ENCODE results near the gene SUMO4.
A peak's percentile ranks its signal among the peaks of the same experiment; 100 is the strongest.

SUMO4 gene

GRCh38 chr6:149393002-149393679 is 6.9 kb upstream of the SUMO4 start:
- CTCF ChIA-PET = no interaction called here
- no peak for TF ChIP-seq BHLHE40 (IDR thresholded peaks at IDR 0.05; ENCODE audit: borderline replicate concordance)
- TF ChIP-seq CTBP1 (IDR thresholded peaks at IDR 0.05; ENCODE audit: borderline replicate concordance) = no peak
- TF ChIP-seq FOXM1 (IDR thresholded peaks at IDR 0.05; ENCODE audit: borderline replicate concordance) = no peak
- no peak for TF ChIP-seq SUZ12 (IDR thresholded peaks at IDR 0.05)
- no peak for TF ChIP-seq SP1 (IDR thresholded peaks at IDR 0.05)
- TF ChIP-seq ZNF384 (IDR thresholded peaks at IDR 0.05) = no peak
- TF ChIP-seq LEF1 (IDR thresholded peaks at IDR 0.05; ENCODE audit: borderline replicate concordance) = no peak
- no peak for TF ChIP-seq FOXK2 (IDR thresholded peaks at IDR 0.05)
- TF ChIP-seq L3MBTL2 (conservative IDR thresholded peaks at IDR 0.05) = no peak
- no peak for TF ChIP-seq PKNOX1 (IDR thresholded peaks at IDR 0.05)
- TF ChIP-seq NFRKB (IDR thresholded peaks at IDR 0.05) = no peak
- no peak for TF ChIP-seq ARNT (IDR thresholded peaks at IDR 0.05)
- no peak for TF ChIP-seq TARDBP (IDR thresholded peaks at IDR 0.05)
- no peak for TF ChIP-seq HDGF (IDR thresholded peaks at IDR 0.05; ENCODE audit: borderline replicate concordance)
- TF ChIP-seq ELF4 (IDR thresholded peaks at IDR 0.05) = no peak
- no peak for TF ChIP-seq FOXA1 (IDR thresholded peaks at IDR 0.05)
- no peak for DNase-seq (ENCODE audit: extremely low spot score)
- POLR2A ChIA-PET = no interaction called here

- DNase-seq (ENCODE audit: extremely low spot score) = no peak
- TF ChIP-seq FOXA1 (IDR thresholded peaks at IDR 0.05) (no peak), ARNT (IDR thresholded peaks at IDR 0.05) (no peak), NFRKB (IDR thresholded peaks at IDR 0.05) (no peak), BHLHE40 (IDR thresholded peaks at IDR 0.05; ENCODE audit: borderline replicate concordance) (no peak), HDGF (IDR thresholded peaks at IDR 0.05; ENCODE audit: borderline replicate concordance) (no peak)
- ChIA-PET POLR2A (no interaction called here), CTCF (no interaction called here)
Measured at GRCh38 chr6:149395185-149395584, 4.9 kb upstream of the SUMO4 start.

- CTCF ChIA-PET = interaction anchor here (0.6 kb wide), 1 partner anchor 74 kb away, joined by 3 read pairs; no protein-coding TSS in a partner anchor
- POLR2A ChIA-PET = no interaction called here
- TF ChIP-seq SP1 (IDR thresholded peaks at IDR 0.05) = no peak
- no peak for TF ChIP-seq LEF1 (IDR thresholded peaks at IDR 0.05; ENCODE audit: borderline replicate concordance)
- no peak for TF ChIP-seq ARNT (IDR thresholded peaks at IDR 0.05)
- no peak for TF ChIP-seq CTBP1 (IDR thresholded peaks at IDR 0.05; ENCODE audit: borderline replicate concordance)
- DNase-seq (ENCODE audit: extremely low spot score) = no peak
Measured at GRCh38 chr6:149397384-149397783, 2.7 kb upstream of the SUMO4 start.

GRCh38 chr6:149403534-149403933 is 3.5 kb downstream of the SUMO4 start:
- DNase-seq (ENCODE audit: extremely low spot score) = no peak
- ChIA-PET CTCF (no interaction called here), POLR2A (no interaction called here)
- no peak for TF ChIP-seq FOXA1 (IDR thresholded peaks at IDR 0.05)
- TF ChIP-seq SP1 (IDR thresholded peaks at IDR 0.05) = no peak
- TF ChIP-seq ARNT (IDR thresholded peaks at IDR 0.05) = no peak
- no peak for TF ChIP-seq CTBP1 (IDR thresholded peaks at IDR 0.05; ENCODE audit: borderline replicate concordance)
- no peak for TF ChIP-seq LEF1 (IDR thresholded peaks at IDR 0.05; ENCODE audit: borderline replicate concordance)
- no peak for TF ChIP-seq NFRKB (IDR thresholded peaks at IDR 0.05)
- TF ChIP-seq L3MBTL2 (conservative IDR thresholded peaks at IDR 0.05) = no peak
- TF ChIP-seq BHLHE40 (IDR thresholded peaks at IDR 0.05; ENCODE audit: borderline replicate concordance) = no peak
- TF ChIP-seq ELF4 (IDR thresholded peaks at IDR 0.05) = no peak
- TF ChIP-seq FOXK2 (IDR thresholded peaks at IDR 0.05) = no peak
- TF ChIP-seq SUZ12 (IDR thresholded peaks at IDR 0.05) = no peak
- no peak for TF ChIP-seq PKNOX1 (IDR thresholded peaks at IDR 0.05)
- TF ChIP-seq TARDBP (IDR thresholded peaks at IDR 0.05) = no peak
- TF ChIP-seq HDGF (IDR thresholded peaks at IDR 0.05; ENCODE audit: borderline replicate concordance) = no peak
- TF ChIP-seq FOXM1 (IDR thresholded peaks at IDR 0.05; ENCODE audit: borderline replicate concordance) = no peak
- no peak for TF ChIP-seq ZNF384 (IDR thresholded peaks at IDR 0.05)

GRCh38 chr6:149405823-149406765 is 6.0 kb downstream of the SUMO4 start:
- CTCF ChIA-PET = no interaction called here
- DNase-seq (ENCODE audit: extremely low spot score) = no peak
- POLR2A ChIA-PET = no interaction called here
- TF ChIP-seq L3MBTL2 (conservative IDR thresholded peaks at IDR 0.05) (no peak; the same call in 1 of the 2 replicates), NFRKB (IDR thresholded peaks at IDR 0.05) (no peak), ZNF384 (IDR thresholded peaks at IDR 0.05) (peak; percentile 42; the same call in 1 of the 2 replicates), PKNOX1 (IDR thresholded peaks at IDR 0.05) (peak; percentile 36; the same call in 1 of the 2 replicates)

GRCh38 chr6:149409617-149410016 is 9.6 kb downstream of the SUMO4 start:
- ChIA-PET POLR2A (no interaction called here), CTCF (no interaction called here)
- DNase-seq (ENCODE audit: extremely low spot score) = no peak
- TF ChIP-seq ZNF384 (IDR thresholded peaks at IDR 0.05) (no peak), FOXK2 (IDR thresholded peaks at IDR 0.05) (no peak), ARNT (IDR thresholded peaks at IDR 0.05) (no peak), NFRKB (IDR thresholded peaks at IDR 0.05) (no peak), FOXM1 (IDR thresholded peaks at IDR 0.05; ENCODE audit: borderline replicate concordance) (no peak), TARDBP (IDR thresholded peaks at IDR 0.05) (no peak), BHLHE40 (IDR thresholded peaks at IDR 0.05; ENCODE audit: borderline replicate concordance) (no peak), HDGF (IDR thresholded peaks at IDR 0.05; ENCODE audit: borderline replicate concordance) (no peak), SUZ12 (IDR thresholded peaks at IDR 0.05) (no peak), LEF1 (IDR thresholded peaks at IDR 0.05; ENCODE audit: borderline replicate concordance) (no peak), CTBP1 (IDR thresholded peaks at IDR 0.05; ENCODE audit: borderline replicate concordance) (no peak), FOXA1 (IDR thresholded peaks at IDR 0.05) (no peak), SP1 (IDR thresholded peaks at IDR 0.05) (no peak), ELF4 (IDR thresholded peaks at IDR 0.05) (no peak), PKNOX1 (IDR thresholded peaks at IDR 0.05) (no peak), L3MBTL2 (conservative IDR thresholded peaks at IDR 0.05) (no peak)

Measured in HEK293T (cell line).